NCI-H2081 treated with DMSO at 0.1 percent for 48 hours (cell line): ENCODE measurements around the gene SPA17.

Experiments
- DNase-seq: peaks from one replicate; lab custom pipeline; 2025; lab: John Stamatoyannopoulos, UW

The SPA17 gene

GRCh38 chr11:124673333-124674167, at the start of gene SPA17, which contains the start of gene SIAE:
TSS of gene SPA17 (plus strand) at chr11:124673904. CDS start at chr11:124675265, 1,361 bp downstream.
TSS of gene SIAE (minus strand) at chr11:124673739. CDS start at chr11:124673708, 31 bp downstream.
- peak; percentile 69 for DNase-seq

- no peak for DNase-seq
Measured at GRCh38 chr11:124625504-124626168, 48.1 kb upstream of the SPA17 start.

GRCh38 chr11:124627546-124627945, 46.2 kb upstream of the SPA17 start:
- DNase-seq = no peak

- DNase-seq = no peak
Measured at GRCh38 chr11:124629961-124630360, 43.7 kb upstream of the SPA17 start.

- no peak for DNase-seq
Measured at GRCh38 chr11:124633355-124633754, 40.3 kb upstream of the SPA17 start.

- DNase-seq = no peak
Measured at GRCh38 chr11:124635932-124636331, 37.8 kb upstream of the SPA17 start.

- DNase-seq = no peak
Measured at GRCh38 chr11:124638500-124638899, 35.2 kb upstream of the SPA17 start.

- DNase-seq = no peak
Measured at GRCh38 chr11:124639186-124639585, 34.5 kb upstream of the SPA17 start.

- no peak for DNase-seq
Measured at GRCh38 chr11:124640666-124641065, 33.0 kb upstream of the SPA17 start.

- DNase-seq = no peak
Measured at GRCh38 chr11:124642628-124643027, 31.1 kb upstream of the SPA17 start.

- no peak for DNase-seq
Measured at GRCh38 chr11:124643042-124643604, 30.6 kb upstream of the SPA17 start.

GRCh38 chr11:124643605-124644425, 29.9 kb upstream of the SPA17 start:
- no peak for DNase-seq

GRCh38 chr11:124644426-124645280, 29.1 kb upstream of the SPA17 start:
- no peak for DNase-seq

- DNase-seq = no peak
Measured at GRCh38 chr11:124646148-124646547, 27.6 kb upstream of the SPA17 start.

- no peak for DNase-seq
Measured at GRCh38 chr11:124648610-124649009, 25.1 kb upstream of the SPA17 start.

GRCh38 chr11:124656774-124657630, 16.7 kb upstream of the SPA17 start:
- no peak for DNase-seq

- DNase-seq = no peak
Measured at GRCh38 chr11:124657904-124658303, 15.8 kb upstream of the SPA17 start.

- DNase-seq = no peak
Measured at GRCh38 chr11:124658501-124658900, 15.2 kb upstream of the SPA17 start.

GRCh38 chr11:124658986-124659385, 14.7 kb upstream of the SPA17 start:
- no peak for DNase-seq

- no peak for DNase-seq
Measured at GRCh38 chr11:124661553-124661952, 12.2 kb upstream of the SPA17 start.
